HG03571 (cell line): Measurements from ENCODE around the gene SPACDR.

ENCODE experiments used
- ATAC-seq: cut with Tn5 transposase; IDR thresholded peaks from one replicate; pipeline ENCODE4 v1.9.1; 2021; ENCODE audit not compliant: unreplicated experiment

Gene SPACDR

GRCh38 chr7:100485471-100485876 lies 21.4 kb upstream of the SPACDR start:
- no peak for ATAC-seq

- no peak for ATAC-seq
Observed at GRCh38 chr7:100484673-100485045, 20.6 kb upstream of the SPACDR start.

- ATAC-seq = no peak
Observed at GRCh38 chr7:100483722-100484672, 19.9 kb upstream of the SPACDR start, which contains the start of gene NYAP1. TSS of gene NYAP1 (plus strand) at chr7:100483927. CDS start at chr7:100485312, 1,385 bp downstream.

- ATAC-seq = no peak
Observed at GRCh38 chr7:100483090-100483721, 19.1 kb upstream of the SPACDR start.

- ATAC-seq = no peak
Observed at GRCh38 chr7:100482728-100483089, 18.6 kb upstream of the SPACDR start.

GRCh38 chr7:100481466-100481865 lies 17.4 kb upstream of the SPACDR start:
- no peak for ATAC-seq

GRCh38 chr7:100478958-100479660 lies 15.0 kb upstream of the SPACDR start, which contains the start of gene TSC22D4:
TSS of gene TSC22D4 (minus strand) at chr7:100479214. CDS start at chr7:100478038, 1,176 bp downstream.
- peak; percentile 52 for ATAC-seq

- ATAC-seq = no peak
Observed at GRCh38 chr7:100477871-100478267, 13.8 kb upstream of the SPACDR start.

- no peak for ATAC-seq
Observed at GRCh38 chr7:100476903-100477870, 13.1 kb upstream of the SPACDR start.

- ATAC-seq = no peak
Observed at GRCh38 chr7:100476101-100476780, 12.2 kb upstream of the SPACDR start.

GRCh38 chr7:100475549-100475948 lies 11.5 kb upstream of the SPACDR start:
- ATAC-seq = no peak

GRCh38 chr7:100472854-100473499 lies 8.9 kb upstream of the SPACDR start:
- no peak for ATAC-seq

- no peak for ATAC-seq
Observed at GRCh38 chr7:100472121-100472851, 8.2 kb upstream of the SPACDR start.

- ATAC-seq = no peak
Observed at GRCh38 chr7:100471021-100471420, 7.0 kb upstream of the SPACDR start.

GRCh38 chr7:100469227-100470044 lies 5.4 kb upstream of the SPACDR start:
- ATAC-seq = no peak

GRCh38 chr7:100467638-100468373 lies 3.7 kb upstream of the SPACDR start:
- ATAC-seq = no peak
